ENCODE measurements around the gene JAKMIP1. TPM values are rescaled to one million over a fixed set of nuclear protein-coding genes. Genes with fewer than 3 reads are reported as not detected.

Gene JAKMIP1
- total RNA-seq, 1 experiment from 2014 or later: not detected

DNA sequence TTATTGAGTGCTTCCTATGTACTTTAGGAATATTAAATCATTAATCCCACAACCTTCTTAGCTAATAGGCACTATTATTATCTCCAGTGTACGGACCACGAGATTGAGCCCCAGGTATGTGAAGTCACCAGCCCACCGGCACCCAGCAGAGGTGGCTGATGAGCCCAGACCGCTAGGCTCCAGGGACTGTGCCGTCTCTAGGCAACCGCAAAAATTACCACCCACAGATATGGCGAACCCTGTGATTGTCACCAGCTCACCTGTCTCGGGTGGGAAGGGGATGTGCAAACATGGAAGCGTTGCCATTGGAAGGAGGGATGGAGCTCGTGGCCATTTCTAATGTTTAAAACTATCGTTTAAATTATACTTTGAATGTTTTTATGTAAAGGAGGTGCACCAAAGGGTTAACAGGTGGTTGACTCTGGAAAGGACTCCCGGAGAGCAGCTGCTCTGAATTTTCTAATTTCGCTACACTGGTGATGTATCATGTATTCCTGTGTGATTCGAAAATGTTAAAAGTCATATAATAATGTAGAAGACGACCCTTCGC lies 21.0 kb upstream of the JAKMIP1 start:
- DNase-seq (ENCODE audit: low read depth, low spot score) (no peak), ATAC-seq (no peak)
- in situ Hi-C loops (cut with HindIII; ENCODE audit: low pct_unique_long_range_greater_than_20kb, low sequenced_read_pairs): no loop called here
- H3K4me1 ChIP-seq (ENCODE audit: control insufficient read depth, insufficient read depth, low read length): no peaks in the 10 kb centered on the region
- H3K27me3 ChIP-seq (ENCODE audit: control insufficient read depth, insufficient read depth, low read length): peaks cover 19% of the 10 kb centered on the region
- ChIA-PET POLR2A (no interaction called here), CTCF (no interaction called here)
- TF ChIP-seq, protein P1, sequence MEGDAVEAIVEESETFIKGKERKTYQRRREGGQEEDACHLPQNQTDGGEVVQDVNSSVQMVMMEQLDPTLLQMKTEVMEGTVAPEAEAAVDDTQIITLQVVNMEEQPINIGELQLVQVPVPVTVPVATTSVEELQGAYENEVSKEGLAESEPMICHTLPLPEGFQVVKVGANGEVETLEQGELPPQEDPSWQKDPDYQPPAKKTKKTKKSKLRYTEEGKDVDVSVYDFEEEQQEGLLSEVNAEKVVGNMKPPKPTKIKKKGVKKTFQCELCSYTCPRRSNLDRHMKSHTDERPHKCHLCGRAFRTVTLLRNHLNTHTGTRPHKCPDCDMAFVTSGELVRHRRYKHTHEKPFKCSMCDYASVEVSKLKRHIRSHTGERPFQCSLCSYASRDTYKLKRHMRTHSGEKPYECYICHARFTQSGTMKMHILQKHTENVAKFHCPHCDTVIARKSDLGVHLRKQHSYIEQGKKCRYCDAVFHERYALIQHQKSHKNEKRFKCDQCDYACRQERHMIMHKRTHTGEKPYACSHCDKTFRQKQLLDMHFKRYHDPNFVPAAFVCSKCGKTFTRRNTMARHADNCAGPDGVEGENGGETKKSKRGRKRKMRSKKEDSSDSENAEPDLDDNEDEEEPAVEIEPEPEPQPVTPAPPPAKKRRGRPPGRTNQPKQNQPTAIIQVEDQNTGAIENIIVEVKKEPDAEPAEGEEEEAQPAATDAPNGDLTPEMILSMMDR (IDR thresholded peaks at IDR 0.05): no peak
- TF ChIP-seq TCF7L2 (IDR thresholded peaks at IDR 0.05; ENCODE audit: low read depth, low read length): no peak
- no peak for TF ChIP-seq SIN3A (IDR thresholded peaks at IDR 0.05; ENCODE audit: borderline replicate concordance, insufficient read depth, low read depth, low read length)
- TF ChIP-seq, protein P2, sequence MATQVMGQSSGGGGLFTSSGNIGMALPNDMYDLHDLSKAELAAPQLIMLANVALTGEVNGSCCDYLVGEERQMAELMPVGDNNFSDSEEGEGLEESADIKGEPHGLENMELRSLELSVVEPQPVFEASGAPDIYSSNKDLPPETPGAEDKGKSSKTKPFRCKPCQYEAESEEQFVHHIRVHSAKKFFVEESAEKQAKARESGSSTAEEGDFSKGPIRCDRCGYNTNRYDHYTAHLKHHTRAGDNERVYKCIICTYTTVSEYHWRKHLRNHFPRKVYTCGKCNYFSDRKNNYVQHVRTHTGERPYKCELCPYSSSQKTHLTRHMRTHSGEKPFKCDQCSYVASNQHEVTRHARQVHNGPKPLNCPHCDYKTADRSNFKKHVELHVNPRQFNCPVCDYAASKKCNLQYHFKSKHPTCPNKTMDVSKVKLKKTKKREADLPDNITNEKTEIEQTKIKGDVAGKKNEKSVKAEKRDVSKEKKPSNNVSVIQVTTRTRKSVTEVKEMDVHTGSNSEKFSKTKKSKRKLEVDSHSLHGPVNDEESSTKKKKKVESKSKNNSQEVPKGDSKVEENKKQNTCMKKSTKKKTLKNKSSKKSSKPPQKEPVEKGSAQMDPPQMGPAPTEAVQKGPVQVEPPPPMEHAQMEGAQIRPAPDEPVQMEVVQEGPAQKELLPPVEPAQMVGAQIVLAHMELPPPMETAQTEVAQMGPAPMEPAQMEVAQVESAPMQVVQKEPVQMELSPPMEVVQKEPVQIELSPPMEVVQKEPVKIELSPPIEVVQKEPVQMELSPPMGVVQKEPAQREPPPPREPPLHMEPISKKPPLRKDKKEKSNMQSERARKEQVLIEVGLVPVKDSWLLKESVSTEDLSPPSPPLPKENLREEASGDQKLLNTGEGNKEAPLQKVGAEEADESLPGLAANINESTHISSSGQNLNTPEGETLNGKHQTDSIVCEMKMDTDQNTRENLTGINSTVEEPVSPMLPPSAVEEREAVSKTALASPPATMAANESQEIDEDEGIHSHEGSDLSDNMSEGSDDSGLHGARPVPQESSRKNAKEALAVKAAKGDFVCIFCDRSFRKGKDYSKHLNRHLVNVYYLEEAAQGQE (IDR thresholded peaks at IDR 0.05; ENCODE audit: insufficient read depth in 1 of 2, low read depth in 2 of 2, low read length in 1 of 2): no peak
- TF ChIP-seq POLR2AphosphoS5 (IDR thresholded peaks at IDR 0.05; ENCODE audit: low read depth, low read length): no peak
- BruUV-seq (replicated peaks): no TSS peak
- intact Hi-C loops (cut with micrococcal nuclease; ENCODE audit: unreplicated experiment): no loop called here
- no peaks in the 10 kb centered on the region; the same call in 1 of the 2 replicates for H3K36me3 ChIP-seq (ENCODE audit: control insufficient read depth, insufficient read depth, low read length)
- no peak overlapping the region for H3K4me3 ChIP-seq (ENCODE audit: low read depth in 2 of 2, low read length in 2 of 2)
- H3K27ac ChIP-seq (ENCODE audit: low read length): no peak overlapping the region
- no peaks in the 10 kb centered on the region for H3K9me3 ChIP-seq (ENCODE audit: control insufficient read depth, insufficient read depth, low read depth, low read length)

DNA sequence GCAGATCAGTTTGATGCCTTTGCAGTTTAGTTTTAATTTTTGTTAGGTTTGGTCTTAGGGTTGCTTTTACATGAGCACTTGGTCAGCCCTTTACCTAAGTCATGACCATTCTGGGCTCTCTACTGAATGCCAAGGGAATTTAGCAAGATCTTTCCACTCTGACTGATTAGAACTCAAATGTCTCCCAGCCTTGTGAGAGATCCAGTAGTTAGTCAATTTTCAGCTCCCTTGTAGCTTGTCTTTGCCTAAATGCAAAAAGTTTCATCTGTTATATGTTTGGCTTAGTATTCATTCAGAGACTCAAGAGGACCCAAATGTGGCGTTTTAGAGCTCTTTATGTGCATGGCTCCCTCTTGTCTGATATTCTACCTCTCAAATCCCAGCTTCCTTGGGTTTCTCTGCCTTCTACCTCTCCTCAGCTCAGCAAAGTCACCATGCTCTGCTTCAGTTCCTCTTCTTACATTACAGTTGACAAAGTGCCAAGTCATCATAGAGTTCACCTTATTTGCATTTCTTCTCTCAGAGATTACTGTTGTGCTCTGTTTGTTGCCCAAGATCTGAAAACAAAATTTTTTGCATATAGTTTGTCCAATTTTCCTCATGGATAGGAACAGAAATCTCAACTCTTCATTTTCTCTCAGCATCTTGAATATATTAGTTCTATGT lies 17.5 kb upstream of the JAKMIP1 start:
- Histone ChIP-seq H3K4me1 (ENCODE audit: control insufficient read depth, insufficient read depth, low read length) (no peaks in the 10 kb centered on the region), H3K36me3 (ENCODE audit: control insufficient read depth, insufficient read depth, low read length) (no peaks in the 10 kb centered on the region; the same call in 1 of the 2 replicates), H3K27ac (ENCODE audit: low read length) (no peak overlapping the region), H3K27me3 (ENCODE audit: control insufficient read depth, insufficient read depth, low read length) (peaks cover 20% of the 10 kb centered on the region), H3K4me3 (ENCODE audit: low read depth in 2 of 2, low read length in 2 of 2) (no peak overlapping the region), H3K9me3 (ENCODE audit: control insufficient read depth, insufficient read depth, low read depth, low read length) (no peaks in the 10 kb centered on the region; the same call in 1 of the 2 replicates)
- no peak for ATAC-seq
- intact Hi-C loops (cut with micrococcal nuclease; ENCODE audit: unreplicated experiment): no loop called here
- CTCF ChIA-PET: interaction anchor here (0.5 kb wide), 1 partner anchor 80 kb away, joined by 4 read pairs; no protein-coding TSS in a partner anchor
- in situ Hi-C loops (cut with HindIII; ENCODE audit: low pct_unique_long_range_greater_than_20kb, low sequenced_read_pairs): no loop called here
- TF ChIP-seq, protein P1 (IDR thresholded peaks at IDR 0.05): no peak
- TF ChIP-seq SIN3A (IDR thresholded peaks at IDR 0.05; ENCODE audit: borderline replicate concordance, insufficient read depth, low read depth, low read length) (no peak), TCF7L2 (IDR thresholded peaks at IDR 0.05; ENCODE audit: low read depth, low read length) (no peak), POLR2AphosphoS5 (IDR thresholded peaks at IDR 0.05; ENCODE audit: low read depth, low read length) (no peak)
- TF ChIP-seq, protein P2 (IDR thresholded peaks at IDR 0.05; ENCODE audit: insufficient read depth in 1 of 2, low read depth in 2 of 2, low read length in 1 of 2): no peak
- DNase-seq (ENCODE audit: low read depth, low spot score): no peak
- POLR2A ChIA-PET: no interaction called here
- BruUV-seq (replicated peaks): no TSS peak
